ENCODE measurements around the gene PGLYRP1.

PGLYRP1 gene

GRCh38 chr19:46032597-46033025 lies 9.8 kb upstream of the PGLYRP1 start:
- DNase-seq (ENCODE audit: low read depth) = no peak

- DNase-seq (ENCODE audit: low read depth) = no peak
These were observed 9.1 kb upstream of the PGLYRP1 start for GRCh38 chr19:46031781-46032596.

GRCh38 chr19:46030812-46031550 lies 8.1 kb upstream of the PGLYRP1 start:
- DNase-seq (ENCODE audit: low read depth) = no peak

GRCh38 chr19:46025835-46026234 lies 3.0 kb upstream of the PGLYRP1 start:
- no peak for DNase-seq (ENCODE audit: low read depth)

- no peak for DNase-seq (ENCODE audit: low read depth)
These were observed 492 bp upstream of the PGLYRP1 start for GRCh38 chr19:46023311-46023779.

- no peak for DNase-seq (ENCODE audit: low read depth)
These were observed 807 bp downstream of the PGLYRP1 start for GRCh38 chr19:46022061-46022430.

- DNase-seq (ENCODE audit: low read depth) = no peak
These were observed 1.3 kb downstream of the PGLYRP1 start for GRCh38 chr19:46021531-46022041.

- DNase-seq (ENCODE audit: low read depth) = no peak
These were observed 2.1 kb downstream of the PGLYRP1 start for GRCh38 chr19:46020819-46021125.

GRCh38 chr19:46019270-46019669 lies 3.6 kb downstream of the PGLYRP1 start:
- no peak for DNase-seq (ENCODE audit: low read depth)

- DNase-seq (ENCODE audit: low read depth) = no peak
These were observed 4.1 kb downstream of the PGLYRP1 start for GRCh38 chr19:46018729-46019251.

- DNase-seq (ENCODE audit: low read depth) = no peak
These were observed 4.8 kb downstream of the PGLYRP1 start for GRCh38 chr19:46017874-46018675.

- no peak for DNase-seq (ENCODE audit: low read depth)
These were observed 5.8 kb downstream of the PGLYRP1 start for GRCh38 chr19:46017095-46017429.

GRCh38 chr19:46016426-46017094 lies 6.3 kb downstream of the PGLYRP1 start:
- DNase-seq (ENCODE audit: low read depth) = peak; percentile 60

GRCh38 chr19:46015687-46016425 lies 7.0 kb downstream of the PGLYRP1 start:
- no peak for DNase-seq (ENCODE audit: low read depth)

GRCh38 chr19:46014941-46015686 lies 7.7 kb downstream of the PGLYRP1 start:
- peak; percentile 18 for DNase-seq (ENCODE audit: low read depth)

GRCh38 chr19:46014534-46014933 lies 8.3 kb downstream of the PGLYRP1 start:
- no peak for DNase-seq (ENCODE audit: low read depth)

GRCh38 chr19:46009530-46010510 lies 13.0 kb downstream of the PGLYRP1 start:
- peak; percentile 51 for DNase-seq (ENCODE audit: low read depth)

GRCh38 chr19:46006411-46006810 lies 16.4 kb downstream of the PGLYRP1 start:
- no peak for DNase-seq (ENCODE audit: low read depth)

GRCh38 chr19:46002678-46003275 lies 20.1 kb downstream of the PGLYRP1 start:
- no peak for DNase-seq (ENCODE audit: low read depth)

All from fibroblast of gingiva (primary cell).